ENCODE results near the gene PTPN14.

DNA sequence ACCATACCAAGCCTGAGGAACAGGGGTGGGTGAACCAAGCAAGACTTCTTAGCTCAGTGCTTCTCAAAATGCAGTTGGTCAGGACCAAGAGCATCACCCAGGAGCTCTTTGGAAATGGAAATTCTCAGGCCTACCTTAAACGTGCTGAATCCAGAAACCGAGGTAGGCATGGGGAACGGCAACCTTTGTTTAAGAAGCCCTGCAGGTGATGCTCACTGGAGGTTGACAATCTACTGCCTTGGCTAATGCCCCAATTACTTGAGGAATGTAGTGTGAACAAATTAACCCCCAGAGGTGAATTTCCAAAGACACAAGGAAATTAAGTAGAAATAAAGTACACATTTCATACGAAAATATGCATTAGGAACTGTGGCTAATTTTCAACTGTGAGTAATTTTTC, 5.3 kb downstream of the PTPN14 start:
- TF ChIP-seq POLR2AphosphoS5 (IDR thresholded peaks at IDR 0.05; ENCODE audit: low read depth) (no peak), JUNB (IDR thresholded peaks at IDR 0.05; ENCODE audit: unreplicated experiment) (no peak), EZH2phosphoT487 (IDR thresholded peaks at IDR 0.05; ENCODE audit: unreplicated experiment) (no peak), EZH2 (IDR thresholded peaks at IDR 0.05; ENCODE audit: low read depth, unreplicated experiment) (no peak), STAT1 (IDR thresholded peaks at IDR 0.05; ENCODE audit: unreplicated experiment) (no peak), ZNF331 (CRISPR knock-in tag; IDR thresholded peaks at IDR 0.05; ENCODE audit: low read depth) (no peak), NANOG (IDR thresholded peaks at IDR 0.05; ENCODE audit: borderline replicate concordance) (no peak), CREB1 (CRISPR knock-in tag; IDR thresholded peaks at IDR 0.05; ENCODE audit: low read depth) (no peak)
- TF ChIP-seq, protein P1, sequence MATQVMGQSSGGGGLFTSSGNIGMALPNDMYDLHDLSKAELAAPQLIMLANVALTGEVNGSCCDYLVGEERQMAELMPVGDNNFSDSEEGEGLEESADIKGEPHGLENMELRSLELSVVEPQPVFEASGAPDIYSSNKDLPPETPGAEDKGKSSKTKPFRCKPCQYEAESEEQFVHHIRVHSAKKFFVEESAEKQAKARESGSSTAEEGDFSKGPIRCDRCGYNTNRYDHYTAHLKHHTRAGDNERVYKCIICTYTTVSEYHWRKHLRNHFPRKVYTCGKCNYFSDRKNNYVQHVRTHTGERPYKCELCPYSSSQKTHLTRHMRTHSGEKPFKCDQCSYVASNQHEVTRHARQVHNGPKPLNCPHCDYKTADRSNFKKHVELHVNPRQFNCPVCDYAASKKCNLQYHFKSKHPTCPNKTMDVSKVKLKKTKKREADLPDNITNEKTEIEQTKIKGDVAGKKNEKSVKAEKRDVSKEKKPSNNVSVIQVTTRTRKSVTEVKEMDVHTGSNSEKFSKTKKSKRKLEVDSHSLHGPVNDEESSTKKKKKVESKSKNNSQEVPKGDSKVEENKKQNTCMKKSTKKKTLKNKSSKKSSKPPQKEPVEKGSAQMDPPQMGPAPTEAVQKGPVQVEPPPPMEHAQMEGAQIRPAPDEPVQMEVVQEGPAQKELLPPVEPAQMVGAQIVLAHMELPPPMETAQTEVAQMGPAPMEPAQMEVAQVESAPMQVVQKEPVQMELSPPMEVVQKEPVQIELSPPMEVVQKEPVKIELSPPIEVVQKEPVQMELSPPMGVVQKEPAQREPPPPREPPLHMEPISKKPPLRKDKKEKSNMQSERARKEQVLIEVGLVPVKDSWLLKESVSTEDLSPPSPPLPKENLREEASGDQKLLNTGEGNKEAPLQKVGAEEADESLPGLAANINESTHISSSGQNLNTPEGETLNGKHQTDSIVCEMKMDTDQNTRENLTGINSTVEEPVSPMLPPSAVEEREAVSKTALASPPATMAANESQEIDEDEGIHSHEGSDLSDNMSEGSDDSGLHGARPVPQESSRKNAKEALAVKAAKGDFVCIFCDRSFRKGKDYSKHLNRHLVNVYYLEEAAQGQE (IDR thresholded peaks at IDR 0.05; ENCODE audit: unreplicated experiment) = no peak
- TF ChIP-seq, protein P2, sequence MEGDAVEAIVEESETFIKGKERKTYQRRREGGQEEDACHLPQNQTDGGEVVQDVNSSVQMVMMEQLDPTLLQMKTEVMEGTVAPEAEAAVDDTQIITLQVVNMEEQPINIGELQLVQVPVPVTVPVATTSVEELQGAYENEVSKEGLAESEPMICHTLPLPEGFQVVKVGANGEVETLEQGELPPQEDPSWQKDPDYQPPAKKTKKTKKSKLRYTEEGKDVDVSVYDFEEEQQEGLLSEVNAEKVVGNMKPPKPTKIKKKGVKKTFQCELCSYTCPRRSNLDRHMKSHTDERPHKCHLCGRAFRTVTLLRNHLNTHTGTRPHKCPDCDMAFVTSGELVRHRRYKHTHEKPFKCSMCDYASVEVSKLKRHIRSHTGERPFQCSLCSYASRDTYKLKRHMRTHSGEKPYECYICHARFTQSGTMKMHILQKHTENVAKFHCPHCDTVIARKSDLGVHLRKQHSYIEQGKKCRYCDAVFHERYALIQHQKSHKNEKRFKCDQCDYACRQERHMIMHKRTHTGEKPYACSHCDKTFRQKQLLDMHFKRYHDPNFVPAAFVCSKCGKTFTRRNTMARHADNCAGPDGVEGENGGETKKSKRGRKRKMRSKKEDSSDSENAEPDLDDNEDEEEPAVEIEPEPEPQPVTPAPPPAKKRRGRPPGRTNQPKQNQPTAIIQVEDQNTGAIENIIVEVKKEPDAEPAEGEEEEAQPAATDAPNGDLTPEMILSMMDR (conservative IDR thresholded peaks at IDR 0.05; ENCODE audit: low read depth in 2 of 2) = no peak
- TF ChIP-seq, protein P3, sequence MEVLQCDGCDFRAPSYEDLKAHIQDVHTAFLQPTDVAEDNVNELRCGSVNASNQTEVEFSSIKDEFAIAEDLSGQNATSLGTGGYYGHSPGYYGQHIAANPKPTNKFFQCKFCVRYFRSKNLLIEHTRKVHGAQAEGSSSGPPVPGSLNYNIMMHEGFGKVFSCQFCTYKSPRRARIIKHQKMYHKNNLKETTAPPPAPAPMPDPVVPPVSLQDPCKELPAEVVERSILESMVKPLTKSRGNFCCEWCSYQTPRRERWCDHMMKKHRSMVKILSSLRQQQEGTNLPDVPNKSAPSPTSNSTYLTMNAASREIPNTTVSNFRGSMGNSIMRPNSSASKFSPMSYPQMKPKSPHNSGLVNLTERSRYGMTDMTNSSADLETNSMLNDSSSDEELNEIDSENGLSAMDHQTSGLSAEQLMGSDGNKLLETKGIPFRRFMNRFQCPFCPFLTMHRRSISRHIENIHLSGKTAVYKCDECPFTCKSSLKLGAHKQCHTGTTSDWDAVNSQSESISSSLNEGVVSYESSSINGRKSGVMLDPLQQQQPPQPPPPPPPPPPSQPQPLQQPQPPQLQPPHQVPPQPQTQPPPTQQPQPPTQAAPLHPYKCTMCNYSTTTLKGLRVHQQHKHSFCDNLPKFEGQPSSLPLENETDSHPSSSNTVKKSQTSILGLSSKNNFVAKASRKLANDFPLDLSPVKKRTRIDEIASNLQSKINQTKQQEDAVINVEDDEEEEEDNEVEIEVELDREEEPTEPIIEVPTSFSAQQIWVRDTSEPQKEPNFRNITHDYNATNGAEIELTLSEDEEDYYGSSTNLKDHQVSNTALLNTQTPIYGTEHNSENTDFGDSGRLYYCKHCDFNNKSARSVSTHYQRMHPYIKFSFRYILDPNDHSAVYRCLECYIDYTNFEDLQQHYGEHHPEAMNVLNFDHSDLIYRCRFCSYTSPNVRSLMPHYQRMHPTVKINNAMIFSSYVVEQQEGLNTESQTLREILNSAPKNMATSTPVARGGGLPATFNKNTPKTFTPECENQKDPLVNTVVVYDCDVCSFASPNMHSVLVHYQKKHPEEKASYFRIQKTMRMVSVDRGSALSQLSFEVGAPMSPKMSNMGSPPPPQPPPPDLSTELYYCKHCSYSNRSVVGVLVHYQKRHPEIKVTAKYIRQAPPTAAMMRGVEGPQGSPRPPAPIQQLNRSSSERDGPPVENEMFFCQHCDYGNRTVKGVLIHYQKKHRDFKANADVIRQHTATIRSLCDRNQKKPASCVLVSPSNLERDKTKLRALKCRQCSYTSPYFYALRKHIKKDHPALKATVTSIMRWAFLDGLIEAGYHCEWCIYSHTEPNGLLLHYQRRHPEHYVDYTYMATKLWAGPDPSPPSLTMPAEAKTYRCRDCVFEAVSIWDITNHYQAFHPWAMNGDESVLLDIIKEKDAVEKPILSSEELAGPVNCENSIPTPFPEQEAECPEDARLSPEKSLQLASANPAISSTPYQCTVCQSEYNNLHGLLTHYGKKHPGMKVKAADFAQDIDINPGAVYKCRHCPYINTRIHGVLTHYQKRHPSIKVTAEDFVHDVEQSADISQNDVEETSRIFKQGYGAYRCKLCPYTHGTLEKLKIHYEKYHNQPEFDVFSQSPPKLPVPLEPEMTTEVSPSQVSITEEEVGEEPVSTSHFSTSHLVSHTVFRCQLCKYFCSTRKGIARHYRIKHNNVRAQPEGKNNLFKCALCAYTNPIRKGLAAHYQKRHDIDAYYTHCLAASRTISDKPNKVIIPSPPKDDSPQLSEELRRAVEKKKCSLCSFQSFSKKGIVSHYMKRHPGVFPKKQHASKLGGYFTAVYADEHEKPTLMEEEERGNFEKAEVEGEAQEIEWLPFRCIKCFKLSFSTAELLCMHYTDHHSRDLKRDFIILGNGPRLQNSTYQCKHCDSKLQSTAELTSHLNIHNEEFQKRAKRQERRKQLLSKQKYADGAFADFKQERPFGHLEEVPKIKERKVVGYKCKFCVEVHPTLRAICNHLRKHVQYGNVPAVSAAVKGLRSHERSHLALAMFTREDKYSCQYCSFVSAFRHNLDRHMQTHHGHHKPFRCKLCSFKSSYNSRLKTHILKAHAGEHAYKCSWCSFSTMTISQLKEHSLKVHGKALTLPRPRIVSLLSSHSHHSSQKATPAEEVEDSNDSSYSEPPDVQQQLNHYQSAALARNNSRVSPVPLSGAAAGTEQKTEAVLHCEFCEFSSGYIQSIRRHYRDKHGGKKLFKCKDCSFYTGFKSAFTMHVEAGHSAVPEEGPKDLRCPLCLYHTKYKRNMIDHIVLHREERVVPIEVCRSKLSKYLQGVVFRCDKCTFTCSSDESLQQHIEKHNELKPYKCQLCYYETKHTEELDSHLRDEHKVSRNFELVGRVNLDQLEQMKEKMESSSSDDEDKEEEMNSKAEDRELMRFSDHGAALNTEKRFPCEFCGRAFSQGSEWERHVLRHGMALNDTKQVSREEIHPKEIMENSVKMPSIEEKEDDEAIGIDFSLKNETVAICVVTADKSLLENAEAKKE (CRISPR knock-in tag; IDR thresholded peaks at IDR 0.05) = no peak
- TF ChIP-seq, protein P4, sequence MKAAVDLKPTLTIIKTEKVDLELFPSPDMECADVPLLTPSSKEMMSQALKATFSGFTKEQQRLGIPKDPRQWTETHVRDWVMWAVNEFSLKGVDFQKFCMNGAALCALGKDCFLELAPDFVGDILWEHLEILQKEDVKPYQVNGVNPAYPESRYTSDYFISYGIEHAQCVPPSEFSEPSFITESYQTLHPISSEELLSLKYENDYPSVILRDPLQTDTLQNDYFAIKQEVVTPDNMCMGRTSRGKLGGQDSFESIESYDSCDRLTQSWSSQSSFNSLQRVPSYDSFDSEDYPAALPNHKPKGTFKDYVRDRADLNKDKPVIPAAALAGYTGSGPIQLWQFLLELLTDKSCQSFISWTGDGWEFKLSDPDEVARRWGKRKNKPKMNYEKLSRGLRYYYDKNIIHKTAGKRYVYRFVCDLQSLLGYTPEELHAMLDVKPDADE (IDR thresholded peaks at IDR 0.05) = no peak

All from GM23338 (cell line).